SK-N-SH treated with all-trans-retinoic acid at 6 μM for 48 hours (cell line): ENCODE results near the gene NPEPL1.

Source experiments
- OSR1 ChIP-seq: fragments of 250-450 bp; sonication (Bioruptor Pico); IDR thresholded peaks from 2 replicates; pipeline ENCODE4 v1.8.0; 2022; ENCODE audit warnings: moderate library complexity, mild to moderate bottlenecking, inconsistent platforms
- ZFP3 ChIP-seq: fragments of 250-450 bp; sonication (Bioruptor Pico); IDR thresholded peaks from 2 replicates; pipeline ENCODE4 v1.5.0; 2020; ENCODE audit warnings: mild to moderate bottlenecking, moderate library complexity
- ZNF565 ChIP-seq: fragments of 450-650 bp; formaldehyde crosslinking; conservative IDR thresholded peaks from 2 replicates; pipeline ENCODE4 v1.5.0; 2020; ENCODE audit warnings: low read depth, mild to moderate bottlenecking, moderate library complexity

DNA sequence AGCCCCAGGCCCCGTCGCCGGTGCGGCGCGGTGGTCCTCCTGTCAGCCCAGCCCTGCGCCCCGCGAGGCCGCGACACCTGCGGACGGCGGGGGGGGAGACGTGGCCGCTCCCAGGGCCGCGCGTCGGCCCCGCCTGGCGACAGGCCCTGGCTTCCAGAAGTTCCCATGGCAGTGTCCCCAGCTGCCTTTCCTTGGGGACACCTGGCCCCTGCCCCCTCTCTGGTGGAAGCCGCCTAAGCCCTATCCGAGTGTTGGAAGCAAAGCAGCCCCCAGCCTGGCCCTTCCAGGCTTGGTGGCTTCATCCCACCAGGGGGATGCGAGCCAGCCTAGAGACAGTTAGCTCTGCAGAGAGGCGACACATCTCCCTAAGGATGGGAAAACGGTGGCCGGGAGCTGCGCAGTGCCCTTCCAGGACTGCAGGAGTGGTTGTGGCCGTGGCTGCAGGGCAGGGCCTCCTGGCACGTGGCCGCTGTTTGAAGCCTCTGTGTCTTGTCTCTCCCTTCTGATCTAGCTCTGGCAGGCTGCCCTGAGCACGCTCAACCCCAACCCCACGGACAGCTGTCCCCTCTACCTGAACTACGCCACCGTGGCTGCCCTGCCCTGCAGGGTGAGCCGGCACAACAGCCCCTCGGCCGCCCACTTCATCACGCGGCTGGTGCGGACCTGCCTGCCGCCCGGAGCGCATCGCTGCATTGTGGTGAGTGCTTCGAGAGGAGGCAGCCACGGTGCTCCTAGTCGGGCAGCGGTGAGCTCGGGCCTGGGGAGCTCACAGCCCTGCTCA lies 816 bp downstream of the NPEPL1 start:
- no peak for TF ChIP-seq OSR1 (CRISPR knock-in tag)
- no peak for TF ChIP-seq ZFP3 (CRISPR knock-in tag)
- no peak for TF ChIP-seq ZNF565 (CRISPR knock-in tag)
